ENCODE data around the gene GPR146. TPM values are rescaled to one million over a fixed set of nuclear protein-coding genes. Genes with fewer than 3 reads are reported as not detected.

GPR146 gene
- total and polyA plus RNA-seq, 9 of the 15 experiments (the other 6 are each of a cell fraction or from before 2014, with no cell fraction given), result 0.22 to 3.6 (median 0.64) TPM; not detected in 2

DNA sequence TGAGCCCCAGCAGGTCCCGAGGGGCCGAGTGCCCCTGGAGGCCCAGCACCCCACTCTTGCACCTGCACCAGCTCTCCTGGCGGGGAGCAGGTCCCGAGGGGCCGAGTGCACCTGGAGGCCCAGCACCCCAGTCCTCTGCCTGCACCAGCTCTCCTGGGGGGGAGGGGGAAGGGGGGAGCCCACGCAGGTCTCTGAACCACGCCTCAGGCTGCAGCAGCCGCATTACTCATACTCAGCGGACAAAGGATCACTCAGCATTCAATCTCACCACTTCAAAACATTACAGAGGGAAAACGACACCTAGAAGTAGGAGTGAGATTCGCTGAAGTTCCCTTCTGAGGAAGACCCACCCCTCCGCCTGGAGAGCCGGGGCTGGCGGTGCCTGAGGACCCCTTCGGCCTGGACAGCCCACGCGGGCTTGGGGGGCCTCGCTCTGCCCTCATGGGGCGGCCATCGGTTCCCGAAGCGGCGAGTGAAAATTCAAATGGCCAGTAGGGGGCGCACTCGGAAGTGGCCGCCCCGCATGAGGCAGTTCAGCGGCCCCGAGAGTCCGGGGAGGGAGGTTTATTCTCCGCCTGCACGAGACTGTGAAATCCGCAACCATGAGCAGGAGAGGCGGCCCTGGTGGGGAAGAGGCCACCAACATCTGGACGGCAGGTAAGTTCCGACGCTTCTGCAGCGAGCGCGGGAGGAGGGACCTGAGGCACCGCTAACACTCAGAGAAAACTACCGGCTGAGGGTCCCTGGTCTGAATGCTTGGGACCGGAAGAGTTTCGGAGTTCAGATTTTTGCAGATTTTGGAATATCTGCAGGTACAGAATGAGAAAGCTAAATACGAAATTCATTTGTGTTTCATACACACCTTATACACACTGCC, 42.5 kb downstream of the GPR146 start (continued):
- TF ChIP-seq, protein P1, sequence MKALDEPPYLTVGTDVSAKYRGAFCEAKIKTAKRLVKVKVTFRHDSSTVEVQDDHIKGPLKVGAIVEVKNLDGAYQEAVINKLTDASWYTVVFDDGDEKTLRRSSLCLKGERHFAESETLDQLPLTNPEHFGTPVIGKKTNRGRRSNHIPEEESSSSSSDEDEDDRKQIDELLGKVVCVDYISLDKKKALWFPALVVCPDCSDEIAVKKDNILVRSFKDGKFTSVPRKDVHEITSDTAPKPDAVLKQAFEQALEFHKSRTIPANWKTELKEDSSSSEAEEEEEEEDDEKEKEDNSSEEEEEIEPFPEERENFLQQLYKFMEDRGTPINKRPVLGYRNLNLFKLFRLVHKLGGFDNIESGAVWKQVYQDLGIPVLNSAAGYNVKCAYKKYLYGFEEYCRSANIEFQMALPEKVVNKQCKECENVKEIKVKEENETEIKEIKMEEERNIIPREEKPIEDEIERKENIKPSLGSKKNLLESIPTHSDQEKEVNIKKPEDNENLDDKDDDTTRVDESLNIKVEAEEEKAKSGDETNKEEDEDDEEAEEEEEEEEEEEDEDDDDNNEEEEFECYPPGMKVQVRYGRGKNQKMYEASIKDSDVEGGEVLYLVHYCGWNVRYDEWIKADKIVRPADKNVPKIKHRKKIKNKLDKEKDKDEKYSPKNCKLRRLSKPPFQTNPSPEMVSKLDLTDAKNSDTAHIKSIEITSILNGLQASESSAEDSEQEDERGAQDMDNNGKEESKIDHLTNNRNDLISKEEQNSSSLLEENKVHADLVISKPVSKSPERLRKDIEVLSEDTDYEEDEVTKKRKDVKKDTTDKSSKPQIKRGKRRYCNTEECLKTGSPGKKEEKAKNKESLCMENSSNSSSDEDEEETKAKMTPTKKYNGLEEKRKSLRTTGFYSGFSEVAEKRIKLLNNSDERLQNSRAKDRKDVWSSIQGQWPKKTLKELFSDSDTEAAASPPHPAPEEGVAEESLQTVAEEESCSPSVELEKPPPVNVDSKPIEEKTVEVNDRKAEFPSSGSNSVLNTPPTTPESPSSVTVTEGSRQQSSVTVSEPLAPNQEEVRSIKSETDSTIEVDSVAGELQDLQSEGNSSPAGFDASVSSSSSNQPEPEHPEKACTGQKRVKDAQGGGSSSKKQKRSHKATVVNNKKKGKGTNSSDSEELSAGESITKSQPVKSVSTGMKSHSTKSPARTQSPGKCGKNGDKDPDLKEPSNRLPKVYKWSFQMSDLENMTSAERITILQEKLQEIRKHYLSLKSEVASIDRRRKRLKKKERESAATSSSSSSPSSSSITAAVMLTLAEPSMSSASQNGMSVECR (CRISPR knock-in tag; IDR thresholded peaks at IDR 0.05), result no peak
- TF ChIP-seq NCOA6 (IDR thresholded peaks at IDR 0.05), result no peak
- TF ChIP-seq RFX1 (IDR thresholded peaks at IDR 0.05), result no peak
- 0 out of 2 replicates have a peak, but pooled peaks have one; percentile 8 for TF ChIP-seq DPF2 (IDR thresholded peaks at IDR 0.05)
- no peak for TF ChIP-seq RBBP5 (IDR thresholded peaks at IDR 0.05; ENCODE audit: borderline replicate concordance, insufficient read depth, low read length, poor library complexity, severe bottlenecking)
- TF ChIP-seq, protein P2, sequence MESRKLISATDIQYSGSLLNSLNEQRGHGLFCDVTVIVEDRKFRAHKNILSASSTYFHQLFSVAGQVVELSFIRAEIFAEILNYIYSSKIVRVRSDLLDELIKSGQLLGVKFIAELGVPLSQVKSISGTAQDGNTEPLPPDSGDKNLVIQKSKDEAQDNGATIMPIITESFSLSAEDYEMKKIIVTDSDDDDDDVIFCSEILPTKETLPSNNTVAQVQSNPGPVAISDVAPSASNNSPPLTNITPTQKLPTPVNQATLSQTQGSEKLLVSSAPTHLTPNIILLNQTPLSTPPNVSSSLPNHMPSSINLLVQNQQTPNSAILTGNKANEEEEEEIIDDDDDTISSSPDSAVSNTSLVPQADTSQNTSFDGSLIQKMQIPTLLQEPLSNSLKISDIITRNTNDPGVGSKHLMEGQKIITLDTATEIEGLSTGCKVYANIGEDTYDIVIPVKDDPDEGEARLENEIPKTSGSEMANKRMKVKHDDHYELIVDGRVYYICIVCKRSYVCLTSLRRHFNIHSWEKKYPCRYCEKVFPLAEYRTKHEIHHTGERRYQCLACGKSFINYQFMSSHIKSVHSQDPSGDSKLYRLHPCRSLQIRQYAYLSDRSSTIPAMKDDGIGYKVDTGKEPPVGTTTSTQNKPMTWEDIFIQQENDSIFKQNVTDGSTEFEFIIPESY (CRISPR knock-in tag; IDR thresholded peaks at IDR 0.05), result peak; percentile 71
- TF ChIP-seq PHB (CRISPR knock-in tag; IDR thresholded peaks at IDR 0.05), result no peak
- TF ChIP-seq HNRNPK (IDR thresholded peaks at IDR 0.05; ENCODE audit: low read depth, low read length, poor library complexity, severe bottlenecking), result no peak
- TF ChIP-seq, protein P3, sequence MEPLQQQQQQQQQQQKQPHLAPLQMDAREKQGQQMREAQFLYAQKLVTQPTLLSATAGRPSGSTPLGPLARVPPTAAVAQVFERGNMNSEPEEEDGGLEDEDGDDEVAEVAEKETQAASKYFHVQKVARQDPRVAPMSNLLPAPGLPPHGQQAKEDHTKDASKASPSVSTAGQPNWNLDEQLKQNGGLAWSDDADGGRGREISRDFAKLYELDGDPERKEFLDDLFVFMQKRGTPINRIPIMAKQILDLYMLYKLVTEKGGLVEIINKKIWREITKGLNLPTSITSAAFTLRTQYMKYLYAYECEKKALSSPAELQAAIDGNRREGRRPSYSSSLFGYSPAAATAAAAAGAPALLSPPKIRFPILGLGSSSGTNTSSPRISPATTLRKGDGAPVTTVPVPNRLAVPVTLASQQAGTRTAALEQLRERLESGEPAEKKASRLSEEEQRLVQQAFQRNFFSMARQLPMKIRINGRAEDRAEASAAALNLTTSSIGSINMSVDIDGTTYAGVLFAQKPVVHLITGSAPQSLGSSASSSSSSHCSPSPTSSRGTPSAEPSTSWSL (CRISPR knock-in tag; IDR thresholded peaks at IDR 0.05; ENCODE audit: borderline replicate concordance), result no peak
- TF ChIP-seq PHF8 (IDR thresholded peaks at IDR 0.05; ENCODE audit: borderline replicate concordance, low read length), result no peak
- peak; percentile 45; the same call in 1 of the 2 replicates for TF ChIP-seq RBFOX2 (IDR thresholded peaks at IDR 0.05; ENCODE audit: low read depth, low read length)
- TF ChIP-seq, protein P4, sequence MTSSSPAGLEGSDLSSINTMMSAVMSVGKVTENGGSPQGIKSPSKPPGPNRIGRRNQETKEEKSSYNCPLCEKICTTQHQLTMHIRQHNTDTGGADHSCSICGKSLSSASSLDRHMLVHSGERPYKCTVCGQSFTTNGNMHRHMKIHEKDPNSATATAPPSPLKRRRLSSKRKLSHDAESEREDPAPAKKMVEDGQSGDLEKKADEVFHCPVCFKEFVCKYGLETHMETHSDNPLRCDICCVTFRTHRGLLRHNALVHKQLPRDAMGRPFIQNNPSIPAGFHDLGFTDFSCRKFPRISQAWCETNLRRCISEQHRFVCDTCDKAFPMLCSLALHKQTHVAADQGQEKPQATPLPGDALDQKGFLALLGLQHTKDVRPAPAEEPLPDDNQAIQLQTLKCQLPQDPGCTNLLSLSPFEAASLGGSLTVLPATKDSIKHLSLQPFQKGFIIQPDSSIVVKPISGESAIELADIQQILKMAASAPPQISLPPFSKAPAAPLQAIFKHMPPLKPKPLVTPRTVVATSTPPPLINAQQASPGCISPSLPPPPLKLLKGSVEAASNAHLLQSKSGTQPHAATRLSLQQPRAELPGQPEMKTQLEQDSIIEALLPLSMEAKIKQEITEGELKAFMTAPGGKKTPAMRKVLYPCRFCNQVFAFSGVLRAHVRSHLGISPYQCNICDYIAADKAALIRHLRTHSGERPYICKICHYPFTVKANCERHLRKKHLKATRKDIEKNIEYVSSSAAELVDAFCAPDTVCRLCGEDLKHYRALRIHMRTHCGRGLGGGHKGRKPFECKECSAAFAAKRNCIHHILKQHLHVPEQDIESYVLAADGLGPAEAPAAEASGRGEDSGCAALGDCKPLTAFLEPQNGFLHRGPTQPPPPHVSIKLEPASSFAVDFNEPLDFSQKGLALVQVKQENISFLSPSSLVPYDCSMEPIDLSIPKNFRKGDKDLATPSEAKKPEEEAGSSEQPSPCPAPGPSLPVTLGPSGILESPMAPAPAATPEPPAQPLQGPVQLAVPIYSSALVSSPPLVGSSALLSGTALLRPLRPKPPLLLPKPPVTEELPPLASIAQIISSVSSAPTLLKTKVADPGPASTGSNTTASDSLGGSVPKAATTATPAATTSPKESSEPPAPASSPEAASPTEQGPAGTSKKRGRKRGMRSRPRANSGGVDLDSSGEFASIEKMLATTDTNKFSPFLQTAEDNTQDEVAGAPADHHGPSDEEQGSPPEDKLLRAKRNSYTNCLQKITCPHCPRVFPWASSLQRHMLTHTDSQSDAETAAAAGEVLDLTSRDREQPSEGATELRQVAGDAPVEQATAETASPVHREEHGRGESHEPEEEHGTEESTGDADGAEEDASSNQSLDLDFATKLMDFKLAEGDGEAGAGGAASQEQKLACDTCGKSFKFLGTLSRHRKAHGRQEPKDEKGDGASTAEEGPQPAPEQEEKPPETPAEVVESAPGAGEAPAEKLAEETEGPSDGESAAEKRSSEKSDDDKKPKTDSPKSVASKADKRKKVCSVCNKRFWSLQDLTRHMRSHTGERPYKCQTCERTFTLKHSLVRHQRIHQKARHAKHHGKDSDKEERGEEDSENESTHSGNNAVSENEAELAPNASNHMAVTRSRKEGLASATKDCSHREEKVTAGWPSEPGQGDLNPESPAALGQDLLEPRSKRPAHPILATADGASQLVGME (CRISPR knock-in tag; IDR thresholded peaks at IDR 0.05), result no peak
